ENCODE results near the gene DES. TPM values are rescaled to one million over a fixed set of nuclear protein-coding genes. Genes with fewer than 3 reads are reported as not detected.

The DES gene
- total and polyA plus RNA-seq, 2 of the 13 experiments (the other 11 are each of a cell fraction or from before 2014, with no cell fraction given): not detected

DNA sequence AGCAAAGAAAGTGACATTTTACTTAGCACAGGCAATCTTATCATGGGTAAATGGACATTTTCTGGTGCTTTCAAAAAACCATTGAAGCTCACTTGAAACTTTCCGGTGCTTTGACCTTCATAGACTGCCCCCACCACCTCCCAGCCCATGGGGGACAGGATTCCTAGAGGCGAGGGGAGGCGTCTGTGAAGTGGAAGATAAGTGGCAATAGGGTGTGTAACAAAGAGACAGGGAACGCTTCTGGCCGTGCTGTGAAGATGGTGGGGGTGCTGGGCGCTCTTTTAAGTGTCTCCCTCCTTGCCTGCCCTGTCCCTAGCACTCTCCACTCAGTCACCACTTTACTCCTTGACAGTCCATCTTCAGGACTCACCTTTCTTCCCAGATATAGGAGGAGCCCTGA lies 57.1 kb downstream of the DES start (continued):
- TF ChIP-seq ZNF710 (CRISPR knock-in tag; IDR thresholded peaks at IDR 0.05; ENCODE audit: borderline replicate concordance) (no peak), RERE (CRISPR knock-in tag; IDR thresholded peaks at IDR 0.05; ENCODE audit: low read depth) (no peak), PATZ1 (CRISPR knock-in tag; IDR thresholded peaks at IDR 0.05) (no peak), ZNF160 (CRISPR knock-in tag; IDR thresholded peaks at IDR 0.05) (no peak), NCOR1 (IDR thresholded peaks at IDR 0.05; ENCODE audit: borderline replicate concordance, low read length) (no peak), FOXK1 (CRISPR knock-in tag; IDR thresholded peaks at IDR 0.05; ENCODE audit: borderline replicate concordance, low read depth) (no peak)
- TF ChIP-seq, protein P1, sequence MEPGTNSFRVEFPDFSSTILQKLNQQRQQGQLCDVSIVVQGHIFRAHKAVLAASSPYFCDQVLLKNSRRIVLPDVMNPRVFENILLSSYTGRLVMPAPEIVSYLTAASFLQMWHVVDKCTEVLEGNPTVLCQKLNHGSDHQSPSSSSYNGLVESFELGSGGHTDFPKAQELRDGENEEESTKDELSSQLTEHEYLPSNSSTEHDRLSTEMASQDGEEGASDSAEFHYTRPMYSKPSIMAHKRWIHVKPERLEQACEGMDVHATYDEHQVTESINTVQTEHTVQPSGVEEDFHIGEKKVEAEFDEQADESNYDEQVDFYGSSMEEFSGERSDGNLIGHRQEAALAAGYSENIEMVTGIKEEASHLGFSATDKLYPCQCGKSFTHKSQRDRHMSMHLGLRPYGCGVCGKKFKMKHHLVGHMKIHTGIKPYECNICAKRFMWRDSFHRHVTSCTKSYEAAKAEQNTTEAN (CRISPR knock-in tag; conservative IDR thresholded peaks at IDR 0.05): no peak

All from HepG2 (cell line).